NCI-H146 treated with DMSO at 0.1 percent for 48 hours (cell line): Measurements from ENCODE around the gene CTNNAL1.
"Not testable (repeated sequence)": the region's sequence is repeated elsewhere in the genome, so short reads cannot be mapped to it uniquely, and the experiment has no call there.

ENCODE experiments used
- DNase-seq: peaks from one replicate; lab custom pipeline; 2025; ENCODE audit not compliant: unreplicated experiment; lab: John Stamatoyannopoulos, UW

CTNNAL1 gene, protein sequence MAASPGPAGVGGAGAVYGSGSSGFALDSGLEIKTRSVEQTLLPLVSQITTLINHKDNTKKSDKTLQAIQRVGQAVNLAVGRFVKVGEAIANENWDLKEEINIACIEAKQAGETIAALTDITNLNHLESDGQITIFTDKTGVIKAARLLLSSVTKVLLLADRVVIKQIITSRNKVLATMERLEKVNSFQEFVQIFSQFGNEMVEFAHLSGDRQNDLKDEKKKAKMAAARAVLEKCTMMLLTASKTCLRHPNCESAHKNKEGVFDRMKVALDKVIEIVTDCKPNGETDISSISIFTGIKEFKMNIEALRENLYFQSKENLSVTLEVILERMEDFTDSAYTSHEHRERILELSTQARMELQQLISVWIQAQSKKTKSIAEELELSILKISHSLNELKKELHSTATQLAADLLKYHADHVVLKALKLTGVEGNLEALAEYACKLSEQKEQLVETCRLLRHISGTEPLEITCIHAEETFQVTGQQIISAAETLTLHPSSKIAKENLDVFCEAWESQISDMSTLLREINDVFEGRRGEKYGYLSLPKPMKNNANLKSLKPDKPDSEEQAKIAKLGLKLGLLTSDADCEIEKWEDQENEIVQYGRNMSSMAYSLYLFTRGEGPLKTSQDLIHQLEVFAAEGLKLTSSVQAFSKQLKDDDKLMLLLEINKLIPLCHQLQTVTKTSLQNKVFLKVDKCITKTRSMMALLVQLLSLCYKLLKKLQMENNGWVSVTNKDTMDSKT

DNA sequence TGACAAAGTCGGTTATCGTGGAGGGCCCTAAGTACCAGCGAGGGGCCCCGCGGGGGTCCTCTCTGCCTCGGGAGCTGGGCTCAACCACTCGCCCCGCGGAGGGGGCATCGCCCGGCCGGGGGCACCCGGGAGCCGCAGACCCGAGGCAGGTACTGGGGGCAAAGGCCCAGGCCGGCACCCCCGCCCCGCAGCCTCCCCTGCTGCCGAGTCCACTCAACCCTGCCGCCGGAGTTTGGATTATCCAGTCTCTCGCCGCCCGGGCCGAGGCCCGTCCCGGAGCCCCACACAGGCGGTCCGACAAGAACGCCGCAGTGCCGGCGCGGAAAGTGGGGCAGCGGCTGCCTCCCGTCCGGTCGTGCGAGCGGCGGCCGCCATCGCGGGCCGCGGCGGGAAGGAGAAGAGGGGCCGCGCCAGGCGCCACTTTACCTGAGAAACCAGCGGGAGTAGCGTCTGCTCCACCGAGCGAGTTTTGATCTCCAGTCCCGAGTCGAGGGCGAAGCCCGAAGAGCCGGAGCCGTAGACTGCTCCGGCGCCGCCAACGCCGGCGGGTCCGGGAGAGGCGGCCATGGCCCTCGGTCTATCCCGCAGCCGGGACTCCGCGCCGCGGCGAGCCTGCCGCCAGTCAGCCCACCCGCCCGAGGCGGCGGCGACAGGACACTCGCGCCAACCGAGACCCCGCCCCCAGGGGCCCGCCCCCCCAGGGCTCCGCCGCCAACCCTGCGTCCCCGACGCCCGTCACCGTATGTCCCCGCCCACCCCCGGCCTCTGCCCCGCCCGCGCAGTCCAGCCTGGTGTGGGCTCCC, at the start of gene CTNNAL1:
Gene CTNNAL1 (minus strand): TSS at position 624 of the 803 bp plus-strand sequence. CDS start 57 bp downstream, at position 567.
- DNase-seq, result peak; percentile 45

DNA sequence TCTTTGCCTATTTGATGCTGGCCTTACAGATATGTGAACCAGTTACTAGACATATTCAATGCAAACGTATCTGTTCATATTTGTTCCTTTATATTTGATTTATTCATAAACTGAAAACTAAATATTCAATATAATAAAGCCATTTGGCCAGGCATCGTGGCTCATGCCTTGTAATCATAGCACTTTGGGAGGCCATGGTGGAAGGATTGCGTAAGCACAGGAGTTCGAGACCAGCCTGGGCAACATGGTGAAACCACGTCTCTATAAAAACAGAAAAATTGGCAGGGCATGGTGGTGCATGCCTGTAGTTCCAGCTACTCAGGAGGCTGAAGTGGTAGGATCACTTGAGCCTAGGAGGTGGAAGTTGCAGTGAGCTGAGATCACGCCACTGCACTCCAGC, 49.2 kb upstream of the CTNNAL1 start:
- DNase-seq, result no peak

DNA sequence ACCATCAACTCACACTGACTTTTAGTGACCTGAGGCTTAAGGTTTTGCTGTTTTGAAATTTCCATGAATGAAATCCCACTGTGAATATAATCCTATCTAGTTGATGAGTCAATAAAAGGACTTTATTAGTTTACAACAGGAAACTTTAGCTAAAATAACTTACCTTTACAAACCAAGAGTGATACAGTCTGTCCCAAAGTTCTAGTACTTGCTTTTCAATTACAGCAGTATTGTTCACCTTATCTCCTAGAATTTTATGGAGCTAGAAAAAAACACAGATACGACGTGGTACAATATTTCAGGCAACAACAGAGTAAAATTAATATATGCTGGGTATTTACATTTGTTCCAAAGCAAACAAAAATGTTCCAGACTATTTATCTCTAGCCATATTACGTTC, 46.9 kb upstream of the CTNNAL1 start:
- DNase-seq, result no peak

DNA sequence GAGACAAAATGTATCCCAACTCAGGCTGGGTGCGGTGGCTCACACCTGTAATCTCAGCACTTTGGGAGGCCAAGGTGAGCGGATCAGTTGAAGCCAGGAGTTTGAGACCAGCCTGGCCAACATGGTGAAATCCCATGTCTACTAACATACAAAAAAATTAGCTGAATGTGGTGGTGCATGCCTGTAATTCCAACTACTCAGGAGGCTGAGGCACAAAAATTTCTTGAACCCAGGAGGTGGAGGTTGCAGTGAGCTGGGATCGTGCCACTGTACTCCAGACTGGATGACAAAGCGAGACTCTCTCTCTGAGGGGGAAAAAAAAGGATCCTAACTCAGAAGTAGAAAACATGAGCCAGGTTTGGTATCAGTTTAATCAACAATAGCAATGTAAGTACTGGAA, 39.8 kb upstream of the CTNNAL1 start:
- not testable (repeated sequence) for DNase-seq

DNA sequence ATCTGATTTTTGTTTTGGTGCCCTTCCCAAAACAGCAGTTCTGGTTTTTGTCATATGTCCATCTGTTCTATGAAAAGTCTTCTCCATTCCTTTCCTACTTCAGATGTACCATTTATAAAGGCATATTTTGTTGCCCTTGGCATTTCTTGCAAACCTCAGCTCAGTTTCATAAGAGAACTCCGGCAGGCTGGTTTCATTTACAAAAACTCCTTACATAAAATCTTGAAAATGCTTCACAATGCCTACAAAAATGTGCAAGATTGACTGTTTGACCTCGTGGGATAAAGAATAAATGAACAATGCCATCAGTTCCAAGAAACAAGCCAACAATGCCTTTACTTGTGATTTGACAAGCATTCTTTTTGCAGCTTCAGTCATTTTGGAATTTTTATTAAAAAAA, 39.1 kb upstream of the CTNNAL1 start:
- no peak for DNase-seq

DNA sequence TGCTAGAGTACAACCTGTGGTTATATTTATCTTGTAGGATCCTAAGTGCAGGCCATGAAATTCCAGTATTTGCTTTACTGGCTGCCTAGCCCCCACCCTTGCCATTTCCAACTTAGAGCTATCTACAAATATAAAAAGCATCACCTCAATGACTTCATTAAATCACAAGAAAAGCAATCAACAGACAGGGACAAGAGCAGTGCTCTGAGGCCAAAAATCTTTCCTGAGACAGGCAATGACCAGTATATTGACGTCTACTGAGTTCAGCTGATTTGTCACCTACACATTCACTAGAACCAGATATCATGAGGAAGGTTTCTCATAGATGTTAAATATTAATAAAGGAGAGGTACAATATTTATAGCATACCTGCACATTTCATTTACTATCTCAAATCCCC, 38.4 kb upstream of the CTNNAL1 start:
- no peak for DNase-seq

DNA sequence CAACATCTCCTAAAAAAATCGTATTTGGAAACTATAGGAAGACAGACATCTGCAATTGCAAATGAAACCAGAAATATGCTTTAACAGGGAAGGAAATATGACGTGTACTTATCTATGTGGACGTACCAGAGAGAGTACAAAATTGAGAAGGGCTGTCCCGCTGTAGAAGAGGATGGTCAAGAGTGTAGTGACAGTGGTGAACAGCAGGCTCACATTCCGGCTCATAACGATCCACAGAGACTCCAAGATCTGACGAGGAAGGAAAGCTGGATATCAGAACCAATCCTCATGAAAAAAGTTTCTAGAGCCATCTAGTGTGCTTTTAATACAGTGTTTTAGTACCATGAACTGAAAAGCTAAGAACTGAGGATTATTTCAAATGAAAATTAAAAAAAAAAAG, 37.1 kb upstream of the CTNNAL1 start:
- DNase-seq, result no peak

DNA sequence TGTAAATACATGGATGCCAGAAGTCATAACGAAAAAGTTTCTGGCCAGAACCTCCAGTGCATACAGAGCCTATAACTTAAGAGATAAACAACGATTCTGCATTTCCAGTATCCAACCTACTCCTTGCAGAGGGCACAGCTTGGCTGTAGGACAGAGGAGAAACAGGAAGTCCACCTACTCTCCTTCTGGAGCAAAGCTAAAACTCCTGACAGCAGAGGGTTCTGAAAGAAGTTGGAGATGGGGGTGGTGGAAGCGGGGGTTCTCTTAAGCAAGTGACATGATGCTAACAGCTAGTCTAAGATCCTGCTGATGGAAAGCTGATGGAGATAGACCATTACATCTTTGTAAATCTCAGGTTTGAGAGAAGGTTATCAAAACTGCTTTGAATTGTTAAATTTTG, 35.5 kb upstream of the CTNNAL1 start:
- DNase-seq, result no peak

DNA sequence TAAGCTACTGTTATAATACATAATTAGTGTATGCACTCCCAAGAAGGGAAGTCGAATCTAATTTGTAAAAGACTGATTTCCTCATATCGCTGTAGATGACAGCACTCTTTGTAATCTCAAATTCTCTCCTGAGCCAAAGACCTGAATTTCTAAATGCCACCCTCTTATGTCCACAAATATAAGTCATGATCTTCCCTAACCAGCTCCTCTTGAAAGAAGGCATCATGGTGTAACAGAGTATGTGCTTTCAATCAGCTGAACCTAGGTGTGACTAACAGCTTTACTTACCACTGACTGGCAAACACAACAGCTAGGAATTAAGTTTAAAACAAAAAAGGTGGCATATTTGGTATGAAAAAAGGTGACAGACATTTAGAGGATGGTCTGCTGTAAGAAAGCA, 34.0 kb upstream of the CTNNAL1 start:
- DNase-seq, result no peak

DNA sequence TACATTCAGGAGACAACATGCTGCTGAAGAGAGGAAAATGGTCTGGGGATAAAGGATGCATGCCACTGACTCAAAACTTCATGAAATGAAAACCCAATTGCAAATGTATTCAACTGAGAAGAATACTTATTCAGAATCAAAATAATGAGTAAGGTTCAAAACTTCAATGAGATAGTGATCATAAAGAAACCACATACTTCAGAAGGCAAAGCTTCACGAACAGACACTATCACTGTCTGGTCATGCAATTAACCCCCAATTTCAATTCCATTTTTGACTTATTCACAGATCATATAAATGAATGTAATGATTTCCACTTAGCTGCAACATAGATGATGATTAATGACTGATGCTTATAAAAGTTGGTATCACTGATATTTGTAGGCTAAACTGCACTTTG, 33.0 kb upstream of the CTNNAL1 start:
- no peak for DNase-seq

DNA sequence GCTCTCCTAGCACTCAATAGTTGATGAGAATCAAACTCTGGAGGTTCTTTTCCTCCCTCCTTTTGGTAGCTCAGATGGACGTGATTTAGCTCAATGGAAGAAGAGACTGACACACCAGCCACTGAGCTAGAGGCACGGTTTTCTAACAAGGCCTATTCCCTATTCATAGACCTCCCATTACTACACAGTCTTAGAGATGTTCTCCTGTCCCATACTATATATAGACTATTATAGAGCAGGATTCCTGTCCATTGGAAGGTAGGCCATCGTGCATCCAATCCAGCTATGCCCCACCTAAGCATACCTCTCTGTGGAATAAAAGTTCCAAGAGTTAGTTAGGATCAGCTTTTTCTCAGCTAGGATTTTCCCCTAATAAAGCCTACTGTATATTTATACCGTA, 30.3 kb upstream of the CTNNAL1 start:
- no peak for DNase-seq

DNA sequence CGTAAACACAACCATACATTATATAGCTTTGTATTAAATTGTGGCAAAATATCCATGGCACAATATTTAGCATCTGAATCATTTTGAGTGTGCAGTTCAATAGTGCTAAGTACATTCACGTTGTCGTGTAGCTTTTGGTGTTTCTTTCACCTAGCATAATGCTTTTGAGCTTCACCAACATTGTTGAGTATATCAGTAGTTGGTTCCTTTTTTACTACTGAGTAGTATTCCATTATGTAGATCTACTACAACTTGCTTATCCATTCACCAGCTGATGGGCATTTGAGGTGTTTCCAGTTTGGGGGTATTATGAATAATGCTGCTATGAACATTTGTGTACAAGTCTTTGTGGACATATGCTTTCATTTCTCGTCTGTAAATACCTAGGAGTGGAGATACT, 27.3 kb upstream of the CTNNAL1 start:
- no peak for DNase-seq

DNA sequence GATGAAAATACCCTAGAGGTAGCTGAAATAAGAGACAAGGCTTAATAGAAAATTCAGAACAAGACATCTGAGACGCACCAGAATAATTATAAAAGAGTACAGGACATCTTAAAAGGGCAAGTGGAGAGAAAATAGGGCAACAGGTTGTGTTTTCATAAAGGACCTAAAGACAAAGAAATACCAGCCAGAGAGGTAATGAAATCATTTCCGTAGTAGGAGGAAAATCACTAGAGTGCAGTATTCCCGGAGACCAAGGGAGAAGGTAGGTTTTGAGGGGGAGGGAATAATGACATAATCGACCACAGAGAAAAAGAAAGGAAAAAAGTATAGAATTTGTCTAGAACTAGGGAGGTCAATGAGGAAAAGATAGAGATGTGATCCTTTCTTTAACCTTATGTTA, 26.2 kb upstream of the CTNNAL1 start:
- no peak for DNase-seq

DNA sequence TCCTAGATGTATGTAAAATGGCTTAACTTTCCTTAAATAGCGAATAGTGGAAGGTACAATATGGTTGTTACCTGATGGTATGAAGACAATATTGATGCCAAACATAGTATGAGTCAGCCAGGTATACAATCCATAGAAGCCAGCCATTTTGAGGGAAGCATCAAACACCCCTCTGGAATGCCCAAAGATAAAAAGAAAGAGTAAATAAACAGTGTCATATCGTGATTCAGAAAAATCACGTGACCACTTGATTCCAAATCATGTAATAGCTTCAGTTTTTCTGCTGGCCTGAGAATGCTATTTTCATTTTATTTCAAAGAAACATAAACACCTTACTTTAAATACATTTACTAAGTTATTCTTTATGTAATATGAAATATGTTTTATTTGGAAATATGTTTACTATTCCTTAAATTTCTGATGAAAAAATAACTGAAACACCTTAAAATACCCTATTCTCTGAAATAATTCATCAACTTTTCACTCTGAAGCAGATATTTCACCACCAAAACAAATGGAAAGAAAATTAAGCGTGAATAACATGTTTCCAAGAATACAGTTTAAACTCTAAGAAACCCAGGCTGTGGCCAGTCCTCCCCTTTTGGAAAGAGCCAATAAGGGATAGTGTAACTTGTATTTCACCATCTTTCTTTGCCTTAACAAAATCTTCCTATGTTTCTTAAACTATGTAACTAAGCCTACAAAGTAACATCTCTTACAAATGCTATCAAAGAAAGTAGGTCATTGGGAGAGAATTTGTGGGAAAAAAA, 24.8 kb upstream of the CTNNAL1 start:
- no peak for DNase-seq

DNA sequence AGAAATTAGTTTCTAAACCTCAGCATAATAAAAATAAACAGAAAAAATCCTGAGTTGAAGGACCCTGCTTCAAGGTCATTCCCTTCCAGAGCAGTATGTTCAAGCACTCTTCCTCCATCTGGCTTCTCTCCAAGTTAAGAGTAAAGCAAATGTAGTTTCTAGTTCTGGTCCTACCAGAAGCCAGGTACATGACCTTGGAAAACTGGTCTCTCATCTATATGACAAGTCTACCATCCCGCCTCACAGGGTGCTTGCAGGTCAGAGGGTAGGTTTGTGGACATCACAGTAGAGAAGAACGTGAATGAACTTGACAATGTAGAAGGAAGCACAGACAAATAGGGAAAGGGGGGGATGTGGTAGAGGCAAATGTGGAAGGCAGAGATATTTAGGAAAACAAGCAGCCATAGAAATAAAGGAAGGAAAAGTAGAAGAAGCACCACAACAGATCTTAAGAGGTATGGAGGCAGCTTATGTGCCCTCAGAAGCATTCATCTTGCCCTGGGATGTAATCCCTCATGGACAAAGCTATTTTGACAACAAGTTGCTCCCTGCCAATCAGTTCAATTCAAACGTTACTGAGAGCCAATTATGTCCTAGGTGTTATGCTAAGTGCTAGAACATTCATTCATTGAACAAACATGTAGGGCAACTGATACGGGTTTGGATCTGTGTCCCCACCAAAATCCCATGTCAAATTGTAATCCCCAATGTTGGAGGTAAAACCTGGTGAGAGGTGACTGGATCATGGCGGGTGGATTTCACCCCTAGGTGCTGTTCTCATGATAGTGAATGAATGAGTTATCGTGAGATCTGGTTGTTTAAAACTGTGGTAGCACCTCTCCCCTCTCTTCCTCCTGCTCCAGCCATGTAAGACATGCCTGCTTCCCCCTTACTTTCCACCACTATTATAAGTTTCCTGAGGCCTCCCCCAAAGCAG, 23.7 kb upstream of the CTNNAL1 start:
- DNase-seq, result no peak

DNA sequence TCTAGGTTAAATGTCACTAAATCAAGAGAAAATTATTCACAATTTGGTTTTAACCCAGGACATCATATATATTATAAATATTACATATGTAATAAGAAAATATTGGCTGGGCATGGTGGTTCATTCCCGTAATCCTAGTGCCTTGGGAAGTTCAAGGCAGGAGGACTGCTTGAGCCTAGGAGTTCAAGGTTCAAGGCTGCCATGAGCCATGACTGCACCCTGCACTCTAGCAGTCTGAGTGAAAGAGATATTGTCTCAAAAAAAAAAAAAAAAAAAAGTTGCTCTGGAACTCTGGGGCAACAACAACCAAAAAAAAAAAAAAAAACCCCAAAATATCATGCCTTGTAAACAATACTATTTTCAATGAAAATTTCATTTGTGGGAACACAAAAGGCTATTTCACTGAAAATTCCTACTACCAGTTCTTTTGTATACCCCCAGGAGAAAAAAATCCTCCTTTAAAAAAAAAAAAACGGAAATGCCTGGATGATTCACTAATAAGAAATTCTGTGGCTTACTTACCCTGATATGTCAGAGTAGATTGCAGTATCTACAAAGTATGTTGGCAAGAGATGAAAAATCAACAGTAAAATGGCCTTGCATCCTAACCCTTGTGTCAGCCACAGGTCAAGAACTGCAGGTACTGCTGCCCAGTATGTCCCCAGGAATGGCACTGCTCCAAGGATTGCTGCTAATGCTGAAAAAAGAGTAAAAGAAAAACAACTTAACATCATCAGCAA, 22.6 kb upstream of the CTNNAL1 start:
- no peak for DNase-seq

DNA sequence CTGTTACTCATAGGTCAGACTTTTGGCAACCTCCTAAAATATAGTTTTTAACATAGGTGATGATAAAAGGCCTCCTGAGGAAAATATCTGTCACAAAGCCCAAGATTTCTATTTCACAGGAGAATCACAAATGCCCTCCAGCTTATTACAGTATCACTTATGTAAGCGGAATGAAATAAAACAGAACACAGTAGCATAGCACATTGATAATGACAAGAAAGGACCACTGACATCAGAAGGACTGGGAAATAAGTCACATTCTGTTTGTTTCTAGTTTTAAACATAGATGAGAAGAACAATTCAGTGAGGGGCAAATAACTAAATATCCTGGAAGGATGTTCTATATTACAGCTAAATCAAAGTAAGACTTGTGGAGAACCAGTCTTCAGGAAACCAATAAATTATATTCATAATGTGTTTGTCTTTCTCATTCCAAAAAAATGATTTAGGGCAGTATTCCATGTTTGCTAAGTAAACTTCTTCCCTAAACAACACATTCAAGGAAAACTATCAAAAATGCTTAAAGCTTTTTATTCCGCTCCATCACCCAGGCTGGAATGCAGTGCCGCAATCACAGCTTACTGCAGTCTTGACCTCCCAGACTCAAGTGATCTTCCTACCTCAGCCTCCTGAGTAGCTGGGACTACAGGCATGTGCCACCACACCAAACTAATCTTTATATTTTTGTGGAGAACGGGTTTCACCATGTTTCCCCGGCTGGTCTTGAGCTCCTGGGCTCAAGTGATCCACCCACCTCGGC, 20.8 kb upstream of the CTNNAL1 start:
- DNase-seq, result no peak

DNA sequence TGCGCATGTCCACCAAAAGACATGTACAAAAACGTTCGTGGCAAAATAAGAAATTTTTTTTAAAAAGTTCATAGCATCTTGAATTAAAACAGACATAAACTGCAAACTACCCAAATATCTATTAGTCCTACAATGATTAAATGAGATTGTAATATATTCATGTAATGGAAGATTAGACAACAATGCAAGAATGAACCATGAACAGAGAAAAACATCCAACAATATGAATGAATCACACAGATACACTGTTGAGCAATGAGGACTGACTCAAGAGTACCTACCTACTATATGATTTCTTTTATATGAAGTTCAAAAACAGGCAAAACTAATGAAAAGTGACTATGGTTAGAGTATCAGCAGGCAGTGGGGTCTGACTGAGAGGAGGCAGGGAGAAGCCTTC, 17.9 kb upstream of the CTNNAL1 start:
- no peak for DNase-seq
